Upper lobe of left lung (tissue), 4 donors: ENCODE measurements around the gene CERKL.

Source experiments
- EP300 ChIP-seq, 4 donors: sonication (generic); formaldehyde crosslinking; IDR thresholded peaks; one replicate each; pipeline ENCODE4 v1.5.1; 2017; ENCODE audit warnings: antibody characterized with exemption in 4 of 4, control low read depth in 2 of 4
- POLR2A ChIP-seq, 4 donors: fragments of 450-650 bp; IDR thresholded peaks; one replicate each; pipeline ENCODE4 v1.5.1; 2016 to 2017; ENCODE audit warnings: antibody characterized with exemption in 4 of 4, mild to moderate bottlenecking in 2 of 4
- POLR2AphosphoS5 ChIP-seq, 2 donors: sonication (generic); formaldehyde crosslinking; IDR thresholded peaks; one replicate each; pipeline ENCODE4 v1.5.1; 2017; ENCODE audit warnings: antibody characterized with exemption in 2 of 2
- TF ChIP-seq, protein P1 (sequence below), 6 experiments: fragments of 450-650 bp in 4 of 6; fragments of 200-600 bp in 2 of 6; sonication (generic) in 2 of 6; IDR thresholded peaks; one replicate each; pipeline ENCODE4 v1.5.1; 2016 to 2019; ENCODE audit warnings: antibody characterized with exemption in 6 of 6

DNA sequence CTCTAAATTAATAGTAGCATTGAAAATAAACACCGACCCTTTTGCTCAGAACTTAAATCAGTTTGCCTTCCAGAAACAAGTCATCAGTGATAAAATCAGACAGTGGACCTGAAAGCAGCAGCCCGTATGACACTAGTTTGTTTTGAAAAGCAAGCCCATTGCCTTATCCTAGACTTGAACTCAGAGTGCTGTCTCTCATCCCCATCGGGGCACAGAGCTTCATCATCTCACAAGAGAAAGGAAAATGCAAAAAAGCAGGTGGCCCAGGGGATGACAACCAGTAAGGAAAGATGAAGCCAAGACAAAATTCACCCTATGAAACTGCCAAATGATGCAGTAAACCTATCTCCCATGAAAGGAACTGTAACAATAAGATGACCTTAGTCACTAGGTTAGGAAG lies 71.2 kb downstream of the CERKL start:
- TF ChIP-seq, protein P1, sequence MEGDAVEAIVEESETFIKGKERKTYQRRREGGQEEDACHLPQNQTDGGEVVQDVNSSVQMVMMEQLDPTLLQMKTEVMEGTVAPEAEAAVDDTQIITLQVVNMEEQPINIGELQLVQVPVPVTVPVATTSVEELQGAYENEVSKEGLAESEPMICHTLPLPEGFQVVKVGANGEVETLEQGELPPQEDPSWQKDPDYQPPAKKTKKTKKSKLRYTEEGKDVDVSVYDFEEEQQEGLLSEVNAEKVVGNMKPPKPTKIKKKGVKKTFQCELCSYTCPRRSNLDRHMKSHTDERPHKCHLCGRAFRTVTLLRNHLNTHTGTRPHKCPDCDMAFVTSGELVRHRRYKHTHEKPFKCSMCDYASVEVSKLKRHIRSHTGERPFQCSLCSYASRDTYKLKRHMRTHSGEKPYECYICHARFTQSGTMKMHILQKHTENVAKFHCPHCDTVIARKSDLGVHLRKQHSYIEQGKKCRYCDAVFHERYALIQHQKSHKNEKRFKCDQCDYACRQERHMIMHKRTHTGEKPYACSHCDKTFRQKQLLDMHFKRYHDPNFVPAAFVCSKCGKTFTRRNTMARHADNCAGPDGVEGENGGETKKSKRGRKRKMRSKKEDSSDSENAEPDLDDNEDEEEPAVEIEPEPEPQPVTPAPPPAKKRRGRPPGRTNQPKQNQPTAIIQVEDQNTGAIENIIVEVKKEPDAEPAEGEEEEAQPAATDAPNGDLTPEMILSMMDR (IDR thresholded peaks at IDR 0.05): no peak
- TF ChIP-seq POLR2A (IDR thresholded peaks at IDR 0.05) (no peak), EP300 (IDR thresholded peaks at IDR 0.05) (no peak), POLR2AphosphoS5 (IDR thresholded peaks at IDR 0.05) (no peak)
